Stimulated activated CD4-positive, alpha-beta T cell treated with anti-CD3 and anti-CD28 coated beads, Interleukin-4, amount 100 ng/mL, for 24 hours (primary cell): ENCODE data around the gene PATL1.
"Not testable (repeated sequence)": the region's sequence is repeated elsewhere in the genome, so short reads cannot be mapped to it uniquely, and the experiment has no call there.

Experiments used
- DNase-seq: peaks from one replicate; pipeline ENCODE4 v3.0.0-alpha.2; 2020

The PATL1 gene, protein sequence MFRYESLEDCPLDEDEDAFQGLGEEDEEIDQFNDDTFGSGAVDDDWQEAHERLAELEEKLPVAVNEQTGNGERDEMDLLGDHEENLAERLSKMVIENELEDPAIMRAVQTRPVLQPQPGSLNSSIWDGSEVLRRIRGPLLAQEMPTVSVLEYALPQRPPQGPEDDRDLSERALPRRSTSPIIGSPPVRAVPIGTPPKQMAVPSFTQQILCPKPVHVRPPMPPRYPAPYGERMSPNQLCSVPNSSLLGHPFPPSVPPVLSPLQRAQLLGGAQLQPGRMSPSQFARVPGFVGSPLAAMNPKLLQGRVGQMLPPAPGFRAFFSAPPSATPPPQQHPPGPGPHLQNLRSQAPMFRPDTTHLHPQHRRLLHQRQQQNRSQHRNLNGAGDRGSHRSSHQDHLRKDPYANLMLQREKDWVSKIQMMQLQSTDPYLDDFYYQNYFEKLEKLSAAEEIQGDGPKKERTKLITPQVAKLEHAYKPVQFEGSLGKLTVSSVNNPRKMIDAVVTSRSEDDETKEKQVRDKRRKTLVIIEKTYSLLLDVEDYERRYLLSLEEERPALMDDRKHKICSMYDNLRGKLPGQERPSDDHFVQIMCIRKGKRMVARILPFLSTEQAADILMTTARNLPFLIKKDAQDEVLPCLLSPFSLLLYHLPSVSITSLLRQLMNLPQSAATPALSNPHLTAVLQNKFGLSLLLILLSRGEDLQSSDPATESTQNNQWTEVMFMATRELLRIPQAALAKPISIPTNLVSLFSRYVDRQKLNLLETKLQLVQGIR

DNA sequence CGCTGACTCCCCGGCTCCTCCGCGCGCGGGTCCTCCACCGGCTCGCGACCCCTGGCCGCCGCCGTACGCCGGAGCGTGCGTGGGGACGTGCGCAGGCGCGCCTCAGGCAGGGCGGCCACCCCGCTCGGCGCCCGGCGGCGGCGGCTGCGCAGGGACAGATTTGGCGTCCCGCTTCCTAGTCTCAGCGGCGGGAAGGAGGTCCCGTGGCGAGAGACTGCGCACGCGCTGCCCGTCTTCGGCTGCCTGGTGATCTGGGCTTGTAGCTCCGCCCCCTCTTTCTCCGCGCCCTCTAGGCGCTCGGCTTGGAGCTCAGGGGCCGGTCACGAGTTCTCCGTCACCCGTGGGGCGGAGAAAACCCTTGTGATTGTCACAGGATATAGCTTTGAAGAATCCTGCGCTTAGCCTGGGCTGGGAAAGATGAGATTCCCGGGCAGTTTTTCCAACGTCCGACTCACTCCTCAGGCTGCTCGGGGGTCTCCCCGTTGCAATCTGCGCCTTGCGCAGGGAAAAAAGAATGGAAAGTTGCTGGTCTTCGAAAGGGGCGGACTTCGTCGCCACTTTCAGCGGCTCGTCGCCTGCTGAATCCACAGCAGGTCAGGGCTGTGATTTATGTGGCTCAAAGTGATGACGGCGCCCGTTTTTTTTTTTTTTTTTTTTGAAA lies at the start of gene PATL1:
PATL1 (minus strand) TSS at position 88 of the 661 bp plus-strand sequence. CDS start 142 bp downstream, outside the sequence.
- DNase-seq: peak; percentile 99

DNA sequence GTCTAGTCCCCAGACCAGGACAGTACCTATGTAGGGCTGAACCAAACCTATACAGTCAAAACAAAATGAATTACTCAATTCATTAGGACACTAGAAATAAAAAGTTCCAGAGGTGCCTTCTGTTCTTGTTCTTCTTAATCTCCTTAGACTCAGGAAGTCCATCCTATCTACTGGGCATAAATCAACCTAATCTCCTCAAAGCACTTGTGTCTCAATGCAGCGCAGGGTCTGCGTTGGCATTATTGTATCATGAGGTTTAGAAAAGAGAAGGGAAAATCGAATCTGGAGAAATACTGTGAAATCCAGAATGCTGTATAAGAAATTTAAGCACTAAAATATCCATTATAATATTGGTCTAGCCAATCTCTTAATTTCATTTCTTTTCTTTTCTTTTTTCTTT lies 47.2 kb upstream of the PATL1 start:
- DNase-seq: no peak

DNA sequence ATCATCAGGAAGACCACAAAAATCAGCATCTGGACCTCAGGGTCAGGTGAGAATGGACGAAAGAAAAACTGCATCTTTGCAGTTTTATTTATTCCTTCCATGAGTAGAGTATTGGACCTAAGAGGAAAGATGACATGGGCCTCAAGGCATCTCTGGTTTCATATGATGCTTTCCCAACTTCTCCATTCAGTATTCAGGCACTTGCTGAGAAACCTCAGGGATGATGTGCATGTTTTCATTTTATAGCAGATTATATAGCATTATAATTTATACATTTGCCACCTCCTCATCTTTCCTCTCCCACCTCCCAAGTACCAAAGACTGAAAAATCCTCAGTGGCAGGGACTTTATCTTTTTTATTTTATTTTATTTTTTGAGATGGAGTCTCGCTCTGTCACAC lies 44.9 kb upstream of the PATL1 start, which contains the start of gene OR10V1:
OR10V1 (minus strand) TSS at position 101 of the 400 bp plus-strand sequence; CDS start at position 101, 0 bp downstream.
- DNase-seq: no peak

DNA sequence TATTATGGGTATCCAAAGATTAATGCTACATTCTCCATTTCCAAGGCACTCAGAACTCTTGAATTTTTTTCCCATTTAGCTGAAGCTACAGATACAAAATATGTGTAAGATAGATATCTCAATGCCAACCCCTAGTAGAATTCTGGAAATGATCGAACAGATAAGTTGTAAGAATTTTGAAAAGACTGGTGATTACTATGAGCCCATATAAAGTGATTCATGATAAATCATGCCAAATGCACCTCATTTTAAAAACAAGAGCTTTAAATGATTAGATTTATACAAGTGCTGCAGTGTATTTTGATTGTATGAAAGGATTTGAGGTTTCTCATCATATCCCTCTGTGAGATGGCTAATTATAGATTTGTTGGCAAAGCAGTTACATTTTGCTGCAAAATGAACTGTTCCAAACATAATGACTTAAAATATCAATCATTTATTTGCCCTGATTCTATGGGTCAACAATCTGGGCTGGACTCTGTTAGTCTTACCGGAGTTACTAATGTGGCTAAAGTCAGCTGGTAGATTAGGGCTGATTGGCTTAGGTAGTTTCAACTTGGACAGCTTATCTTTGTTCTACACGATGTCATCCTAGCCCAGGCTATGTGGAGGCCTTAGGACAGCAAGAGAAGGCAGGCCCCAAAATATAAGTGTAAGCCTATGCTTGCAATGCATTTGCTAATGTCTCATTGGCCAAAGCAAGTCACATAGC lies 41.5 kb upstream of the PATL1 start:
- DNase-seq: no peak

DNA sequence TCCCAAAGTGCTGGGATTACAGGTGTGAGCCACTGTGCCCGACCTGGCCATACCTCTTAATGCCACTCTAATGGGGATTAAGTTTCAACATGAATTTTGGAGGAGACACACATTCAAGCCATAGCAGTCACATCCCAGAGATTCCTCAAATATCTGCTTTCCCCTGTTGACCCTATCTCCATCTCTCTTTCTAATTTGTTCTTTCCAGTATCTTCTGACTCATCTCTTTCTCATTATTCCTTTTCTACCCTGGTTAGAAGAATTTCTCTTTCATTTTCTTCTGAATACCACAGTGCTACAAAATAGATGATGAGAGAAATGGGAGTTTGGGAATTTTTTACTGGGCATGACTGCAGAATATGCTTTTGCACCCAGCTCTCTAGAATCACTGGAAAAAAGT lies 39.7 kb upstream of the PATL1 start:
- no peak for DNase-seq

DNA sequence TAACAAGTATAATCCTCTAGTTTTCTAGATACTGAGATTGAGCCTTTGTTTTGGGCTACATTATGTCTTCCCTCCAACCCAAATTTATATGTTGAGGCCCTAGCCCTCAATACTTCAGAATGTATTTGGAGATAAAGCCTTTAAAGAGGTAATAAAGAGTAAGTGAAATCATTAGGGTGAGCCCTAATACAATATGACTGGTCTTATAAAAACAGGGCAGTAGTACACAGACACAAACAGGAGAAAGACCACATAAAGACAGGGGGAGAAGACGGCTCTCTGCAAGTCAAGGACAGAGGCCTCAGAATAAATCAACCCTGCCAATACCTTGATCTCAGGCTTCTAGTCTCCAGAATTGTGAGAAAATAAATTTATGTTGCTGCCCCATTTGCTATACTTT lies 38.5 kb upstream of the PATL1 start:
- DNase-seq: no peak

DNA sequence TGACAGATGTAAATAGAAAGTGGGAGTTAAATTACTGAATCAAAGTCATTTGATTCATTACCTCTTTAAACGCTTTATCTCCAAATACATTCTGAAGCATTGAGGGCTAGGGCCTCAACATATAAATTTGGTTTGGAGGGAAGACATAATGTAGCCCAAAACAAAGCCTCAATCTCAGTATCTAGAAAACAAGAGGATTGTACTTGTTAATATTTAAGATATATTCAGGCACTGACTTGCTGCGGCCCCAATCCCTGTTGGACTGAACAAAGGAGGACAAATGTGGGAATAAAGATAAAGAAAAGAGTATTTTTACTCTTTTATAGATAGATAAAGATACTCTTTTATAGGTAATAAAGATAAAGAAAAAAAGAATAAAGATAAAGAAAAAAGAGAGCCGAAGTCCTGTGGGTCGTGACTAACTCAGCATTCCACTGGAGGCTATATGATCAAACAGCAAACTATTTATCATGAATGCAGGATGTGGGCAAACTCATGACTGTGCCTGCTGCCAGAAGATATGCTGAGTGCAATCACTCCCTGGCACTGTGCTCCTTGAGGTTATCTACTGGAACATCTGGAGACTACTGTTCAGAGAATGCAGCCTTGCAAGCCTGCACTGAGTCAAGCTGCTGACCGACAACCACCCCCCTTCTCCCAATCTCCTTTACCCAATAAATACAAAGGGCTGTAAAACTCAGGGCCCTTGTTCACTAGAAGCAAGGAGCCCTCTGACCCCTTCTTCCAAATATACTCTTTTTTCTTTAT lies 37.9 kb upstream of the PATL1 start:
- no peak for DNase-seq

DNA sequence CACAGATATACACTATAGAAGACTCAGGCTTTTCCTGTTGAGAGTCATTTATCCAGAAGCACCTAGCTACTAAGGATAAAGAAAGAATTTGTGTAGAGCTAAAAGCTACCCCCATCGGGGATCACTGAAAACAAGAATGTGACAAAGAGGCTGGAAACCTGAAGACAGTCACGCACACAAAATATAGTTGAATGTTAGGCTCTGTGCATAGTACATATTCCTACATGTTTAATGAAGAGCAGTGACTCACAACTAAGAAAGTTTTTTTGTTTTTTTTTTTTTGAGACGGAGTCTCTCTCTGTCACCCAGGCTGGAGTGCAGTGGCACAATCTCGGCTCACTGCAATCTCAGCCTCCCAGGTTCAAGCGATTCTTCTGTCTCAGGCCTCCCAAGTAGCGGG lies 36.5 kb upstream of the PATL1 start:
- DNase-seq: no peak

DNA sequence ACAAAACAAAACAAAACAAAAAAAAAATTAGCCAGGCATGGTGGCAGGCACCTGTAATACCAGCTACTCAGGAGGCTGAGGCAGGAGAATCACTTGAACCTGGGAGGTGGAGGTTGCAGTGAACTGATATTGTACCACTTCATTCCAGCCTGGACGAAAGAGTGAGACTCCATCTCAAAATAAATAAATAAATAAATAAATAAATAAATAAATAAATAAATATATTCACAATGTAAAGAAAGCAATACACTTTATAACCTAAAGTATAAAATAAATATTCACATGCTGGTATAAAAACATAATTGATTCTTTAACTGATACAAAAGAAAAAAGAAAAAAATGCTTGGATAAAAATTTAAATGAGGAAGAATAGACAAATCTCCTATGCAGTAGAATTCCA lies 34.7 kb upstream of the PATL1 start:
- not testable (repeated sequence) for DNase-seq

DNA sequence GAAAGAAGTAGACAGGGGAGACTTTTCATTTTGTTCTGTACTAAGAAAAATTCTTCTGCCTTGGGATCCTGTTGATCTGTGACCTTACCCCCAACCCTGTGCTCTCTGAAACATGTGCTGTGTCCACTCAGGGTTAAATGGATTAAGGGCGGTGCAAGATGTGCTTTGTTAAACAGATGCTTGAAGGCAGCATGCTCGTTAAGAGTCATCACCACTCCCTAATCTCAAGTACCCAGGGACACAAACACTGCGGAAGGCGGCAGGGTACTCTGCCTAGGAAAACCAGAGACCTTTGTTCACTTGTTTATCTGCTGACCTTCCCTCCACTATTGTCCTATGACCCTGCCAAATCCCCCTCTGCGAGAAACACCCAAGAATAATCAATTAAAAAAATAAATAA lies 31.3 kb upstream of the PATL1 start:
- DNase-seq: not testable (repeated sequence)

DNA sequence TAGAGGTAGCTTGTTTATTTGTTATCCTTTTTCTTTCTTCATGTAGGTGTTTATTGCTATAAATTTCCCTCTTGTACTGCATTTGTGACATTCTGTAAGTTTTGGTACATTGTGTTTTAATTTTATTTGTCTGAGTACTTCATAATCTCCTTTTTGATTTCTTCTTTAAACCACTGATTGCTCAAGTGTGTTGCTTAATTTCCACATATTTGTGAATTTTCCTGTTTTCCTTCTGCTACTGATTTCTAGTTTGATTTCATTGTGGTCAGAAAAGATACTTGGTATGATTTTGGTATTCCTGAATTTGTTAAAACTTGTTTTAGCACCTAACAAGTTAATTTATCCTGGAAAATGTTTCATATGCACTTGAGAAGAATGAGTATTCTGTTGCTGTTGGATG lies 29.7 kb upstream of the PATL1 start:
- no peak for DNase-seq

DNA sequence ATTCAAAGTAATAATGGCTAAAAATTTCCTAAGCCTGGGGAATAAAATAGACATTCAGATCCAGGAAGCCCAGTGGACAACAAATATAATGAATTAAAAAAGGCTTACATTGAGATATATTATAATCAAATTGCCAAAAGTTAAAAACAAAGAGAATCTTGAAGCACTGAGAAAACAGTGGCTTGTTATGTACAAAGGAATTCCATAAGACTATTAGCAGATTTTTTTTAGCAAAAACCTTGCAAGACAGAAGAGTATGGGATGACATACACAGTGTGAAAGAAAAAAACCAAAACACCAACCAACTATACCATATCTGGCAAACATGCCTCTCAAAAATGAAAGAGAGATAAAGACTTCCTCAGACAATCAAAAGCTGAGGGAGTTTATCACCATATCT lies 24.1 kb upstream of the PATL1 start:
- DNase-seq: no peak

DNA sequence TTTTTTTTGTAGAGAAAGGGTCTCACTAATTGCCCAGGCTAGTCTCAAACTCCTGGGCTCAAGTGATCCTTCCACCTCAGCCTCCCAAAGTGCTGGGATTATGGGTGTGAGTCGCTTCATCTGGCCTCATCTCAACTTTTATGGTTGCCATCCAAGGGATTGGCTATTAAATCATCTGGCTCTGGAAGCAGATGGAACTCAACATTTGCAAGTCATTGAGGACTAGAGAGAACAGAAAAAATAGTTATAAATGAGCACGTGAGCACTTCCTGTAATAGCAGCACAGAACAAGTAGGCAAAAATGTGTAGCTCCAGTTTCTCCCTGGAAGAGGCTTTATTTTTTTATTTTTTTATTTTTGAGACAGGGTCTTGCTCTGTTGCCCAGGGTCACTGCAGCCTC lies 22.3 kb upstream of the PATL1 start:
- DNase-seq: no peak

DNA sequence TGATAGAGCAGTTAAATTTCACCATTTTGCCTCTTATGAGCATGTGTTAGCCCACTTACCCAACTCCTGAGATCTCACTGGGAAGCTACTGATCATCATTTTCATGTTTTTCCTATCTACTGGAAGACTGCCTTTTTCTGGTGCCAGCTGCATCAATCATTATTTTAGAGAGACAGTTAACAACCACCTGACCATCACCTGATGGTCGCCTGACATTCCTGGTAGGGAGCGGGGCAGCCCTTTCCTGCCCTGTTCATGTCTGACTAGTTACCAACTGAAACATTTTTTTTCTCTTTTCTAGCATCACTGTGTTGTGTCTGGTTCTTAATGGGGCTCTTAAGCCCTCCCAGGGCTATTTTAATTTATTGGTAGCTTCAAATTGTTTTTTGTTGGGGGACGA lies 20.2 kb upstream of the PATL1 start:
- no peak for DNase-seq

DNA sequence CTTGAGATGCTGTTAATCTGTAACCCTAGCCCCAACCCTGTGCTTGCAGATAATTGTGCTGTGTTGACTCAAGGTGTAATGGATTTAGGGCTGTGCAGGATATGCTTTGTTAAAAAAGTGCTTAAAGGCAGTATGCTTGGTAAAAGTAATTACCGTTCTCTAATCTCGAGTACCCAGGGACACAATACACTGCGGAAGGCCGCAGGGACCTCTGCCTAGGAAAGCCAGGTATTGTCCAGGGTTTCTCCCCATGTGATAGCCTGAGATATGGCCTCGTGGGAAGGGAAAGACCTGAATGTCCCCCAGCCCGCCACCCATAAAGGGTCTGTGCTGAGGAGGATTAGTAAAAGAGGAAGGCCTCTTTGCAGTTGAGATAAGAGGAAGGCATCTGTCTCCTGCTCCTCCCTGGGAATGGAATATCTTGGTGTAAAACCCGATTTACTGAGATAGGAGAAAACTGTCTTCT lies 12.5 kb upstream of the PATL1 start:
- not testable (repeated sequence) for DNase-seq

DNA sequence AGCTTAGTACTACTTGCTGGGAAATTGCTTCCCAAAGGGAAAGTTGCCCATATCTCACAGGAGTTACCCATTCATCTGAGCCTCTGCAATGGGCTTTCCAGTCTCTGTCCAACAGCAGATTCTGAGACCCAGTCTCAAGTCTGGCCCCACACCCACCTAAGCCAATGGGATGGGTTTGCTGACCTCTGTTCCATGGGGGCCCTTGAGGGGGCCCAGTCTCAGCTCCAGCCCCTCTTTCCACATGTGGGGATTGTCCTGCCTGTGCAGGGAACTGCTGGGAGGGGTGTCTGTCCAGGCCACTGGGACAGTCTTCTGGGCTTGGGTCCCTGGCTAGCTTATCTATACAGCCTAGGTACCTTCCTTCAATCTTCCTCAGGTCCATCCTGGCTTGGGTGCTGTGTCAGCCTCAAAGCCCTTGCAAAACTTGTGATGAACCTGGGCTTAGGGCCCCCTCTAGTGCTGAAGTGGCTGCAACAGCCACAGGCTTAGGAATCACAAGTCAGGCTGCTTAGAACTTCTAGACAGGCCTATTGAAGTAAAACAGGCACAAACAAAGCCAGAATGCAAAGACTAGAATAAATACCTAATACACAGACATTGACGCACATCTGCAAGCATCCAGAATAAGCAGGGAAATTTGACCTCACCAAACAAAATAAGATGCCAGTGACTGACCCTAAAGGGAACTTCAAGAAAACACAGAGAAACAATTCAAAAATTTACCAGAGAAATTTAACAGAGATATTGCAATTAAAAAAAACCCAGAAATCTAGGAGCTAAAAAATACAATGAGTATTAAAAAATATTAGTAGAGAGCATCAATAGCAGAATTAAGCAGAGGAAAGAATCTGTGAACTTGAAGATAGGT lies 11.7 kb upstream of the PATL1 start:
- DNase-seq: peak; percentile 63

DNA sequence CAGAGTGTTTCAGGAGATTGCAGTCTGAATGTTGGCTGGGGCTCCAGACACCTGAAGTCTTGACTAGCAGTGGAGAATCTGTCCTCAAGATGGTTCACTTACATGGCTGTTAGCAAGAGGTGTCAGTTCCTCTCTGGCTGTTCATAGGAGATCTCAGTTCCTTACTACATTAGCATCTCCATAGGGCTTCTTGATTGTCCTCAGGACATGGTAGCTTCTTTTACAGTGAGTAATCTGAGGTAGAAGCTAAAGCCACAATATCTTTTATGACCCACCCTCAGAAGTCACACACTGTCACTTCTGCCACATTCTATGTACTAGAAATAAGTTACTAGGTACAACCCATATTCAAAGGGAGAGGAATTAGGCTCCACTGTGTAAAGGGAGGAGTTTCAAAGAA lies 10.5 kb upstream of the PATL1 start:
- DNase-seq: no peak

DNA sequence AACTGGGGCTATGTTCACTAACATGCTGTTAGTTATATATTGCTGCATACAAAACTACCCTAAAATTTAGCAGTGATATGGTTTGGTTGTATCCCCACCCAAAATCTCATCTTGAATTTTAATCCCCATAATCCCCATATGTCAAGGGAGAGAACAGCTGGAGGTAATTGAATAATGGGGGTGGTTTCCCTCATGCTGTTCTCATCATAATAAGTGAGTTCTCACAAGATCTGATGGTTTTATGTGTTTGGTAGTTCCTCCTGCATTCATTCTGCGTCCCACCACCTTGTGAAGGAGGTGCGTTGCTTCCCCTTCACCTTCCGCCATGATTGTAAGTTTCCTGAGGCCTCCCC lies 10.0 kb upstream of the PATL1 start:
- DNase-seq: no peak

DNA sequence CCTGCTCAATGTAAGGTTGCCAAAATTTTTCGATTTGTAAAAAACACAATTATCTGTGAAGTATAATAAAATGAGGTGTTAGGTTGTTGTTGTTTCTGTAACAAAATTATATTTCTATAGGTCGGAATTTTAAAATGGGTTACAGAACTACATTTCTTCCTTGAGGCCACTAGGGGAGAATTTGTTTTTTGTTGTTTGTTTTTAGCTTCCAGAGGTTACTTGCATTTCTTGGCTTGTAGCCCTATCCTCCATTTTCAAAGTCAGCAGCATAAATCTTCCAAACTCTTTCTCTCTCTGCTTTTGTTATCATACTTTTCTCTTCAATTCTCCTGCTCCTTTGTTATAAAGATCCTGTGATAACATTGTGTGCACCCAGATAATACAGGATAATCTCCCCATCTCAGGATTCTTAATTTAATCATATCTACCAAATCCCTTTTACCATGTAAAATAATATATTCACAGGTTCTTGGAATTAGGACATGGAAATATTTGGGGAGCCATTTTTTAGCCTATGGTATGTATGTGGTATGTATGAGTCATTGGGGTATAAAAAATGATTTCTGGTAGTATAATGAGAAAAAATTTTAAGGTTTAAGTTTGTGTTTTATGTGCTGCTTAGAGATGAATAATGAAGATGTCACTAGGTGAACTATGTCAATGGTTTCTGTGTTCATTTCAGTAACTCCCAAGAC lies 9.4 kb upstream of the PATL1 start:
- no peak for DNase-seq

DNA sequence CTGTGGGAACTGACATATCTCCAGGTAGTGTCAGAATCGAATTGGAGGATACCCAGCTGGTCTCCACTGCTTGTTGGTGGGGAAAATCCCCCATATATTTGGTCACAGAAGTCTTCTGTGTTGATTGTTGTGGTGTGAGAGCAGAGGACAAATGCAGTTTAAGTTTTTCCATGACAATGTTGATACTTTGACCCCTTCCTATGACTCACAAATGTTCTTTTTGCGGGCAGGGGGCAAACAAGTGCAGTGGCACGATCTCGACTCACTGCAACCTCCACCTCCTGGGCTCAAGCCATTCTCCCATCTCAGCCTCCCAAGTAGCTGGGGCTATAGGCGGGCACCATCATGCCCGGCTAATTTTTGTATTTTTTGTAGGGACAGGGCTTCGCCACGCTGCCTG lies 7.4 kb upstream of the PATL1 start:
- no peak for DNase-seq

DNA sequence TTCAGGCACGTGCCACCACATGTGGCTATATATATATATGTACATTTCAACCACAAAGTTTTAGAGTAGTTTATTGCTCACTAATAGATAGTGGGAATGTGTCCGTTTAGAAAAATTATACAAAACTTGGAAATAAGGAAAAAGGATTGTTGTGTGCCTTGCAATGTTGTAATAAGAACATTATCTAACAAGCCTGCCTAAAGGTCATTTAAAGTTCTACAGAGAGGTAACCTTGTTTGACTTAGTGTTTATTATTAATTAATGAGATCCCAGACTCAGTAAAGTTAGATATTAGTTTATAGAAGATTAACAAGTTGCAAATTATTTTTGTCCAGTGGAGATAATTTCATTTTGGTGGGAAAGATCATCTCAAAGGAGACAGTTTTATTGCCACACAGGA lies 5.5 kb upstream of the PATL1 start:
- DNase-seq: no peak
